GM10266 (cell line): ENCODE data around the gene GPR32.
"Not testable (repeated sequence)": the region's sequence is repeated elsewhere in the genome, so short reads cannot be mapped to it uniquely, and the experiment has no call there.

ENCODE experiments used
- DNase-seq: peaks from one replicate; pipeline ENCODE4 v3.0.0; 2012; ENCODE audit errors: extremely low spot score
- CTCF ChIP-seq: IDR thresholded peaks from 2 replicates; pipeline ENCODE4 v1.5.1; 2012; ENCODE audit warnings: mild to moderate bottlenecking, low read depth; ENCODE audit not compliant: control insufficient read depth, insufficient read depth; ENCODE audit errors: missing control alignments

Gene GPR32

GRCh38 chr19:50739132-50739913 is 30.9 kb upstream of the GPR32 start:
- no peak for DNase-seq
- no peak for TF ChIP-seq CTCF

GRCh38 chr19:50739914-50740426 is 30.3 kb upstream of the GPR32 start:
- no peak for TF ChIP-seq CTCF
- DNase-seq, result no peak

- no peak for DNase-seq
- no peak for TF ChIP-seq CTCF
Observed at GRCh38 chr19:50741179-50741933, 28.9 kb upstream of the GPR32 start.

- no peak for DNase-seq
- TF ChIP-seq CTCF, result no peak
Observed at GRCh38 chr19:50743537-50743936, 26.7 kb upstream of the GPR32 start.

- TF ChIP-seq CTCF, result no peak
- no peak for DNase-seq
Observed at GRCh38 chr19:50745221-50745620, 25.0 kb upstream of the GPR32 start.

GRCh38 chr19:50747141-50747540 is 23.1 kb upstream of the GPR32 start:
- DNase-seq, result not testable (repeated sequence)

GRCh38 chr19:50749490-50749889 is 20.8 kb upstream of the GPR32 start:
- no peak for TF ChIP-seq CTCF
- DNase-seq, result no peak

GRCh38 chr19:50750010-50750409 is 20.3 kb upstream of the GPR32 start:
- TF ChIP-seq CTCF, result no peak
- DNase-seq, result no peak
